ENCODE results near the gene FBXO21.
"Not testable (repeated sequence)": the region's sequence is repeated elsewhere in the genome, so short reads cannot be mapped to it uniquely, and the experiment has no call there.

FBXO21 gene

DNA sequence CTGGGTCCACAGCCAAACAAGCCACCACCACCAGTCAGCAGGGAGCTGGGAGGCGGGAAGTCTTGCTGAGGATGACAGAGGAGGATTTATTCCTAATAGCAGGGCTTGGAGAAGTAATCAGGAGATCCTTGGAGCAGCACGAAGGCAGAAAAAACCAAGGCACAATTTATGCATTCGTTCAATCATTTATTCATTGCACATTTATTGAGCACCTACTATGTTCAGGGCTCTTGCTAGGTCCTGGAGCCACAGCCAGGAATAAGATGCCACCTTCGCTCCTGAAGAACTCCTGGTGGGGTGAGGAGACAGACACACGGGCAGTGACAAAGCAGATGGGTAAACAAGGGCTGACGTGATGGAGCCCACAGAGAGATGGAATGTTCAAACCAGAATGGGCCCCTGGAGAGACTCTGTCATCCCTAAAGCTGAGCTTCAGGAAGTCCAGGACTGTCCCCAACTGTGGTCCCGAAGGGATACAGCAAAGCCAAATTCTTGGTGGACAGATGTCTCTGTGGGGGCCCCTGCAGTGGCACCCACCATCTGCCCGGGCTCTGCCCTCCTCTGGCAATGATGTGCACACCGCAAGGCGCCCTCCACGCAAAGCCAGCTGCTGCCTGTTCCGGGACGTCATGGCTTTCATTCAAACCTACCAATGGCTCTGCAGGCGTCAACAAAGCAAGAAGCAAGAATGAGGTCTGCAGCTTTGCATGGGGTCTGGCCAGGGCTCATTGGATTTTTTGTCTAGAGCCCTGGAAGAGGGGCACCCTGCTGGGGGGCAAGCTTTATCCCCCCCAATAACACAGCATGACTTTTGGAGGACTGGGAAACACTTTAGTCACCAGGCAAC, 88.1 kb downstream of the FBXO21 start:
- no peak for DNase-seq

DNA sequence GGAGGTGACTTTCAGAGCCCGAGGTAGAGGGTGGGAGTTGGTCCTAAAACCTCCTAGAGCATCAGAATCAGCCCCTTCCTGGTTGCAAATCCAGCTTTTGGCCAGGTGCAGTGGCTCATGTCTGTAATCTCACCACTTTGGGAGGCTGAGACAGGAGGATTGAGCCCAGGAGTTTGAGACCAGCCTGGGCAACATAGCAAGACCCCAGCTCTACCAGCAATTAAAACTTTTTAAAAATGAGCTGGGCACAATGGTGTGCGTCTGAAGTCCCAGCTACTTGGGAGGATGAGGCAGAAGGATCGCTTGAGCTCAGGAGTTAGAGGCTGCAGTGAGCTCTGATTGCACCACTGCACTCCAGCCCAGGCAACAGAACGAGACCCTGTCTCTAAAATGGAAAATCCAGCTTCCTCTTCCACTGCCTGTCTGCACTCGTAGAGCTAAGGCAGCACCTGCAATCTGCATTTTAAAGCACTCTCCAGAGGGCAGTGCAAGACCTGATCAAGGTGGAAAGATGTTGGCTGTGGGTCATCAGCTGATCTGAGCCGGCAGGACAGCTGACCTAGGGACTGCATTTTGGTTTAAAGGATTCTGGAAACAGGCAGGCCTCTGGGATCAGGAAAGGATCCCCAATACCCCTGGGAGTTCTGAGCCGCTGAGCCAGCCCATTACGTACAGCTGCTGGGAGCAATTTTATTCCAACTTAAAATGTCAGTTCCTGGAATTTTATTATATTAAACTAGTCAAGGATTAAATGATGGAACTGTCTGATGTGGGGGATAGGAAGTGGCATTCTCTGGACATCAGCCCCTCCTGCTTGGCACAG, 89.2 kb downstream of the FBXO21 start:
- no peak for DNase-seq

DNA sequence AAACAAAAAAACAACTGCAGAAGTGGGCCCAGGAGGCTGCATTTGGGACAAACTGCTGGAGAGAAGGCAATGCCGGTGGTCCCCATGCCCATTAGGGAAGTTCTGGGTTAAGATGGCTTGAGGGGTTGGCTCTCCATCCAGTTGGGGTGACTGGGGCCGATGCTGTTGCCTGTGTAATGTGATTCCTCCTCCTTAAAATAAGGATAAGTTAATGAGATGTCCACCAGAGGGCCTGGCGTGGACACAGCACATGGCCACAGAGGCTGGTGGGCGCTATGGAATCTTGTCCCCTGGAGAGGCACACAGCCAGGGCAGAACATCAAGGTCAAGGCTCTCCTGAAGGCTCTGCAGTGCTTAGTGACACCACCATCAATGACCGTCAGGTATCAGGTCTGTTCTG, 90.0 kb downstream of the FBXO21 start:
- no peak for DNase-seq

DNA sequence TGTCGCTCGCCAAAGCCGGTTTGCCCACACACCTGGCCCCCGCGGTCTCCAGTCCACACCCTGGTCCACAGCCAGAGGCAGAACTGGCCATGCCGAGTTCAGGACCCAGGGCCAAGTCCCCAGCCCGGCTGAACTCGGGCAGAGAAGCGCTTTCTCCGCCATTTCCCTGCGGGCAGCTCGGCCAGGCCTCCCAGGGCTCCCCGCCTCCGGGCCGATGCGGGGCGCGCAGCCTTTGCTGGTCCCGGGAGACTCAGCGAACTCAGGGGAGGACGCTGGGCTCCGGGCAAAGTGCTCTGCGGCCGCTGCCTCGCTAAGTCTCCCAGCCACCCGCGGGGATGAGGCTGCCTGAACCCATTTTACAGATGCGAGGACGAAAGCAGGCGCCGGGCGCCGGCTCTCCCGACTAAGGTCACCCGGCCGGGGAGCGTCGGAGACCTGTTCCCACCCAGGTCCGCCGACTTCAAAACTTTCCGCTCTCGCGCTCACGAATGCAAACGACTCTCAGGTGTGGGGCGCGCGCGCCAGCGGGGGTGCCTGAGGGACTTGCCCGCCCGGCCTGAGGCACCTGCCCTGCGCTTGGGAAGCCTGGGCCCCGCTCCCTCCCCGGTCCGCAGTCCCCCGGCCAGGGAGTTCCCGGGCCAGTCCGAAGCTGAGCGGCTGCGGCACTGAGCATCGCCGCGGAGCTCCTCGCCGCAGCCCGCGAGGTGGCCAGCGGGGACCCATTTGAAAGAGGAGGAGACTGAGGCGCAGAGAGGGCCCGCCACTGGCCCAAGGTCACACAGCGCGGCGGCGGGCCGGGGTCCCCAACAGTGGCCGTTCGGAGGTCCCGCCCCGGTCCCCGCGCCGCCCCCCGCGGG, 91.7 kb downstream of the FBXO21 start:
- no peak for DNase-seq

DNA sequence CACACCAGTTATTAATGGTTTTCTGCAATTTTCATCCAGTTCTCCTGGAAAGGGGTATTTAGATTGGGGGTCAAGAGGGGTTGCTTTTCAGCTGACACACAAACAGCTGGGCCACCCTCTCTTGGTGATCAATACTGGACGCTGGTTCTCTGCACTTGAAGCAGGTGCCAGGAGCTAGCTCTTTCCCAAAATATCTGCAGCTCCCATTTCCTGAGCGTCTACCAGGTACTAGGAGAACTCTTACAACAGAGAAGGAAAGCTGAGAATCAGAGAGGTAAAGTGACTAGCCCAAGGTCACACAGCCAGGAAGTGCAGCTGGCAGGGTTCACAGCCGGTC, 92.3 kb downstream of the FBXO21 start:
- no peak for DNase-seq

DNA sequence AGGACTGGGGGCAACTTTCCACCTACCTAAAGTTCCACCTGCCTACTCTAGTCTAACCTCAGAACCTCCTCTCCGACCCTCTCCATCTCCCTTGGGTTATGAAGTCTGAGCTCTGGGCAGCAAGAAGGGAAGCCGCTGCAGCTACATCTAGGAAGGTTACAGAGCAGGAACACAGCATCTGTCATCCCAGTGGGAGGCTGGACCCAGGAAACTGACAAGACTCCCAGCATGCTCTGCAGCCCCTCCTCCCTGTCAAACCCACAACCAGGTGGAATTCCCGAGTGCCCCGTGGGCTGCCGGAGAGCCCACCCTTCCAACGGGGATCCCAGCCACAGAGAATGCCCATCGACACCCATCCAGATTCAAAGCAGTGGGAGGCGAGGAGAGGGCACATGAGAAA, 93.1 kb downstream of the FBXO21 start:
- DNase-seq = no peak

DNA sequence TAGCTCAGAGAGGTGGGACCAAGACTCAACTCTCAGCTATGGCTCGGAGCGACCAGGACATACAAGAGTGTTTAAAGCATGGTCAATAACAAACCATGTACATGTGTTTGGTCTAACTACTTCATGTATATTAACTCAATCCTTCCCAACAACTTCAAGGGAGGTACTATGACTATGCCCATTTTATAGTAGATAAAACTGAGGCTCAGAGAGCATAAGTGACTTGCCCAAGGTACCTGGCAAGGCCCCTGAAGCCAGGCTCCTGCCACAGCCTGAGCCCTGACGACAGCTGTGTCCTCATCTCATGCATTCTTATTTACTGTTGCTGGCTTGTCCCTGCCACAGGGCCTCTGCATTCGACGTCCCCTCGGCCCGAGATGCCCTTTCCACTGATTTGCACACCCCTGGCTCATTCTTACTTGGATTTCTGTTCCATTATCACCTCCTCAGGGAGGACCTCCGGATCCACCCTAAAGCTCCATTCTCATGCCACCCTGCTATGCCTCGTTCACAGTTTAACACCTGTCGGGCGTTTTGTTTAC, 93.7 kb downstream of the FBXO21 start:
- no peak for DNase-seq

DNA sequence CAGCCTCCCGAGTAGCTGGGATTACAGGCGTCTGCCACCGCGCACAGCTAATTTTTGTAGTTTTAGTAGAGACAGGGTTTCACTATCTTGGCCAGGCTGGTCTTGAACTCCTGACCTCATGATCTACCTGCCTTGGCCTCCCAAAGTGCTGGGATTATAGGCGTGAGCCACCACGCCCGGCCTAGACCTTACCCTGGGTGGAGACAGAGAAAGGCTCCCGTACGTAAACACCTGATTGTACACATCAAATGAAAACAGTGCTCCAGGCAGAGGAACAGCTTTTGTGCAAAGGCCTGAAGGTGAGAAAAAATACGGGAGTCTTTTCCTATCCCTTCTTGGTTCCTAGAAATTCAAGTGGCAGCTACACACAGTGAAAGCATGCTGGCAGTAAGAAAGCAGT, 95.1 kb downstream of the FBXO21 start:
- not testable (repeated sequence) for DNase-seq

DNA sequence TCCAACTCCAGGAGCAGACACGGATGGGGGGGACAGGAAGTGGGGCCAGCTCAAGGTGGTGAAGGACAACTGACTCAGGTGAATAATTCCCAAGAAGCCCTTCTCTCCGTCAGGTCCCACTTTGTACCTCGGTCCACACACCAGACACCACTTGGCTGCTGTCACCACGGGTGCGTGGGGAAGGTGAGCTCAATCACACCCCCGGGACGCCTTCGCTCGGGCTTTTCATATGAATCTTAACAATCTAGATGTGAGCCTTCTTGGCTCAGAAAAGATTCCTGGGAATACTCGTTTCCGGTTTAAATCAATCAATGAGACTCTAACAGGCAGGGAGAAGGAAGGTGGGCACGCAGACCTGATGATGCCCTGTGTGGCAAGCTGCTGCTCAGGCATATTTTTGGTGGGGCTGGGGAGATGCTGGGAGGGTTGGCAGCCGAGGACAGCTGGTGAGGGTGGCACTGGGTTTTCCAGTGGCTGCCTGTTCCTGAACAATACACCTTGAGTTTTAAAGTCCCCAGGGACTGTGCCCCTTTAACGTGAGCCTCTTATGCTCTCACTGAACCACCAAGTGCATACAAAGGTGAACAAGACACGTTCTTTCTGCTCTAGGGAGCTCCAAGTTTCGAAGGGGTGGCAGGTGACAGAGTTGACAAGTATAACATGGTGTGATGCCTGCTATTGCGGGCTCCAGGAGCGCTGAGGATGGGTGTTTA, 96.2 kb downstream of the FBXO21 start:
- no peak for DNase-seq

DNA sequence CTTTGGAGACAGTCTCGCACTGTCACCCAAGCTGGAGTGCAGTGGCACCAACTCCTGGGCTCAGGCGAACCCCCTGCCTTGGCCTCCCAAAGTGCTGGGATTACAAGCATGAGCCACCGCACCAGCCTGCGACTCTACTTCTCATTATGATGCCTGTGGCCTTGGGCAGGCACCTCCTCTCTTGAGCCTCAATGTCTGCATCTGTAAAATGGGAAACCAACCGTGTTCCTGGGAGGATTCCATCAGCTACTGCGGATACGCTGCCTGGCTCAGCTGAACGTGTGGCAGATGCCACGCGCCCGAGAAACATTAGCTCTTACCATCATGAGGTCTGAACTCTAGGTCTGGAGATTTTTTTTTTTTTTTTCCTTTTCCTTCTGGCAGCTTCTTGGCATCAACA, 96.8 kb downstream of the FBXO21 start:
- no peak for DNase-seq

DNA sequence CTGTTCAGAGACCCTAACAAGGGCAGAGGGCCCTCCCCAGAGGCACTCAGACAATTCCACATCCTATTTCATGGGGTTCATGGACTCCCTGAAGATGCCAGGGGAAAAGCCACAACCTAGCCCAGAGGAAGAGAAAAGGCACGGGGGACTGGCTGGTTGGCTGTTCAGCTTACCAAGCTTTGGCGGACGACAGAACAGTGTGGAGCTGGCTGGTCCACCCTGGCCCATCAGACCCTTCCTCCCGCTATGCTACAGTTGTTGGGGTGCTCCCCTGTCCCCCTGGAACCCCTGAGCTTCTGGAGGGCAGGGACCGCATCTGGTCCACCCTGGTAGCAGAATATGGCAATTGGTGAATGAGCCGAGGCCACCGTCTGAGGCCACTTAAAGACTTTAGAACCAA, 97.4 kb downstream of the FBXO21 start:
- no peak for DNase-seq

DNA sequence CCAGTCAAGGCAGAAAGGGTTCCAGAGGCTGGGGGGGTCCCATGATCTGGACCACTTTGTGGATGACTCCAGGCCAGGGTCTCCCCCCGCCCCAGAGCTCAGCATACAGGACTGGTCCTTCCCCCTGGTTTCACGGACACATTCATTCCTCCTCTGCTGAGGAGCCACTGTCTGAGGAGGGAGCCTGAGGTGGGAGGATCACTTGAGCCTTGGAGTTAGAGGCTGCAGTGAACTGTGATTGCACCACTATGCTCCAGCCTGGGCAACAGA, 97.8 kb downstream of the FBXO21 start:
- no peak for DNase-seq
